Measurements from ENCODE around the gene NUB1.

NUB1 gene

GRCh38 chr7:151426441-151426903, 84.9 kb downstream of the NUB1 start:
- H3K18ac ChIP-seq (ENCODE audit: low read length): no peak overlapping the region
- no peak overlapping the region for H3K27ac ChIP-seq (replicated peaks; ENCODE audit: low read length)
- peaks cover 0 to 14% (median 0%) of the 10 kb centered on the region in 3 experiments for H3K27me3 ChIP-seq (ENCODE audit: control insufficient read depth in 3 of 3, insufficient read depth in 3 of 3, low read depth in 1 of 3, low read length in 3 of 3)
- no peak overlapping the region for H2BK120ac ChIP-seq (ENCODE audit: low read depth, low read length)
- peaks cover 13 to 22% of the 10 kb centered on the region in 2 donors for H3K4me1 ChIP-seq (ENCODE audit: control insufficient read depth in 2 of 2, insufficient read depth in 1 of 2, low read depth in 1 of 2, low read length in 2 of 2)
- H3K36me3 ChIP-seq (replicated peaks in 1 of 2; ENCODE audit: control insufficient read depth in 2 of 2, insufficient read depth in 2 of 2, low read length in 2 of 2): no peaks in the 10 kb centered on the region
- H3K23ac ChIP-seq (ENCODE audit: low read depth, low read length, poor library complexity): no peak overlapping the region
- no peak overlapping the region for H3K4ac ChIP-seq (ENCODE audit: low read length)
- H2BK12ac ChIP-seq (ENCODE audit: low read length): no peak overlapping the region
- no peak overlapping the region for H2AFZ ChIP-seq (ENCODE audit: low read length)
- H2BK15ac ChIP-seq (ENCODE audit: low read length): peak overlapping the region; percentile 84
- no peak for DNase-seq (ENCODE audit: low spot score)
- no peak overlapping the region for H3K14ac ChIP-seq (ENCODE audit: low read length)
- H4K8ac ChIP-seq (ENCODE audit: low read depth, low read length): no peak overlapping the region
- H3K9ac ChIP-seq (ENCODE audit: low read depth, low read length, poor library complexity): no peak overlapping the region
- no peak overlapping the region for H2AK5ac ChIP-seq (ENCODE audit: low read depth, low read length)
- no peak overlapping the region for H3K4me2 ChIP-seq (ENCODE audit: insufficient read depth, low read length, poor library complexity, severe bottlenecking)
- H3K9me3 ChIP-seq (replicated peaks in 1 of 2; ENCODE audit: control insufficient read depth in 2 of 2, insufficient read depth in 1 of 2, low read depth in 1 of 2, low read length in 2 of 2): peaks cover 6 to 12% of the 10 kb centered on the region in 2 donors
- no CpG with 5 or more reads among the region's 14 CpGs for WGBS, 2 donors (ENCODE audit: extremely low coverage in 2 of 2, insufficient read length in 2 of 2, insufficient replicate concordance in 1 of 2)
- H3K79me1 ChIP-seq (ENCODE audit: low read depth, low read length): no peaks in the 10 kb centered on the region
- H4K91ac ChIP-seq (ENCODE audit: low read depth, low read length, poor library complexity): no peak overlapping the region
- no peak overlapping the region for H3K4me3 ChIP-seq (ENCODE audit: low read length in 2 of 2)
- H2BK5ac ChIP-seq (ENCODE audit: low read length): no peak overlapping the region

GRCh38 chr7:151426904-151427704, 85.5 kb downstream of the NUB1 start:
- Histone ChIP-seq H3K4me3 (ENCODE audit: low read length in 2 of 2) (no peak overlapping the region), H3K9me3 (replicated peaks in 1 of 2; ENCODE audit: control insufficient read depth in 2 of 2, insufficient read depth in 1 of 2, low read depth in 1 of 2, low read length in 2 of 2) (peaks cover 3 to 9% of the 10 kb centered on the region in 2 donors), H2BK120ac (ENCODE audit: low read depth, low read length) (no peak overlapping the region), H3K4me1 (ENCODE audit: control insufficient read depth in 2 of 2, insufficient read depth in 1 of 2, low read depth in 1 of 2, low read length in 2 of 2) (peaks cover 13 to 22% of the 10 kb centered on the region in 2 donors), H3K18ac (ENCODE audit: low read length) (peak overlapping the region; percentile 94), H3K36me3 (replicated peaks in 1 of 2; ENCODE audit: control insufficient read depth in 2 of 2, insufficient read depth in 2 of 2, low read length in 2 of 2) (no peaks in the 10 kb centered on the region), H4K8ac (ENCODE audit: low read depth, low read length) (no peak overlapping the region), H2BK15ac (ENCODE audit: low read length) (peak overlapping the region; percentile 84), H2BK5ac (ENCODE audit: low read length) (peak overlapping the region; percentile 90), H4K91ac (ENCODE audit: low read depth, low read length, poor library complexity) (no peak overlapping the region), H3K79me1 (ENCODE audit: low read depth, low read length) (no peaks in the 10 kb centered on the region), H3K14ac (ENCODE audit: low read length) (peak overlapping the region; percentile 27), H3K27me3 (ENCODE audit: control insufficient read depth in 3 of 3, insufficient read depth in 3 of 3, low read depth in 1 of 3, low read length in 3 of 3) (peaks cover 0 to 8% (median 0%) of the 10 kb centered on the region in 3 experiments), H3K23ac (ENCODE audit: low read depth, low read length, poor library complexity) (peak overlapping the region; percentile 57), H3K27ac (replicated peaks; ENCODE audit: low read length) (no peak overlapping the region), H3K4me2 (ENCODE audit: insufficient read depth, low read length, poor library complexity, severe bottlenecking) (no peak overlapping the region), H3K9ac (ENCODE audit: low read depth, low read length, poor library complexity) (no peak overlapping the region), H2BK12ac (ENCODE audit: low read length) (peak overlapping the region; percentile 97), H2AFZ (ENCODE audit: low read length) (peak overlapping the region; percentile 11), H2AK5ac (ENCODE audit: low read depth, low read length) (peak overlapping the region; percentile 99), H3K4ac (ENCODE audit: low read length) (peak overlapping the region; percentile 69)
- no peak for DNase-seq (ENCODE audit: low spot score)
- WGBS, 2 donors (ENCODE audit: extremely low coverage in 2 of 2, insufficient read length in 2 of 2, insufficient replicate concordance in 1 of 2): no CpG with 5 or more reads among the region's 23 CpGs

GRCh38 chr7:151427705-151428377, 86.2 kb downstream of the NUB1 start:
- H2AFZ ChIP-seq (ENCODE audit: low read length): peak overlapping the region; percentile 11
- DNase-seq (ENCODE audit: low spot score): no peak
- H2BK5ac ChIP-seq (ENCODE audit: low read length): peak overlapping the region; percentile 90
- peaks cover 3 to 9% of the 10 kb centered on the region in 2 donors for H3K9me3 ChIP-seq (replicated peaks in 1 of 2; ENCODE audit: control insufficient read depth in 2 of 2, insufficient read depth in 1 of 2, low read depth in 1 of 2, low read length in 2 of 2)
- H3K9ac ChIP-seq (ENCODE audit: low read depth, low read length, poor library complexity): no peak overlapping the region
- H4K8ac ChIP-seq (ENCODE audit: low read depth, low read length): no peak overlapping the region
- H3K27ac ChIP-seq (replicated peaks; ENCODE audit: low read length): peak overlapping the region; percentile 88
- H3K4me3 ChIP-seq (ENCODE audit: low read length in 2 of 2): no peak overlapping the region
- H3K4me2 ChIP-seq (ENCODE audit: insufficient read depth, low read length, poor library complexity, severe bottlenecking): no peak overlapping the region
- H3K23ac ChIP-seq (ENCODE audit: low read depth, low read length, poor library complexity): no peak overlapping the region
- no peaks in the 10 kb centered on the region for H3K36me3 ChIP-seq (replicated peaks in 1 of 2; ENCODE audit: control insufficient read depth in 2 of 2, insufficient read depth in 2 of 2, low read length in 2 of 2)
- peak overlapping the region; percentile 84 for H2BK15ac ChIP-seq (ENCODE audit: low read length)
- H2BK12ac ChIP-seq (ENCODE audit: low read length): peak overlapping the region; percentile 97
- H2BK120ac ChIP-seq (ENCODE audit: low read depth, low read length): no peak overlapping the region
- peak overlapping the region; percentile 99 for H2AK5ac ChIP-seq (ENCODE audit: low read depth, low read length)
- no peaks in the 10 kb centered on the region for H3K79me1 ChIP-seq (ENCODE audit: low read depth, low read length)
- no peak overlapping the region for H3K14ac ChIP-seq (ENCODE audit: low read length)
- peaks cover 13 to 22% of the 10 kb centered on the region in 2 donors for H3K4me1 ChIP-seq (ENCODE audit: control insufficient read depth in 2 of 2, insufficient read depth in 1 of 2, low read depth in 1 of 2, low read length in 2 of 2)
- peak overlapping the region; percentile 94 for H3K18ac ChIP-seq (ENCODE audit: low read length)
- whole genome bisulfite sequencing, 2 donors (ENCODE audit: extremely low coverage in 2 of 2, insufficient read length in 2 of 2, insufficient replicate concordance in 1 of 2): no CpG with 5 or more reads among the region's 10 CpGs
- peak overlapping the region; percentile 69 for H3K4ac ChIP-seq (ENCODE audit: low read length)
- peaks cover 0 to 7% (median 0%) of the 10 kb centered on the region in 3 experiments for H3K27me3 ChIP-seq (ENCODE audit: control insufficient read depth in 3 of 3, insufficient read depth in 3 of 3, low read depth in 1 of 3, low read length in 3 of 3)
- no peak overlapping the region for H4K91ac ChIP-seq (ENCODE audit: low read depth, low read length, poor library complexity)

Data from neuronal stem cell (in vitro differentiated cells).